Measurements from ENCODE around the gene NOSTRIN.
"Not testable (repeated sequence)": the region's sequence is repeated elsewhere in the genome, so short reads cannot be mapped to it uniquely, and the experiment has no call there.

The NOSTRIN gene

DNA sequence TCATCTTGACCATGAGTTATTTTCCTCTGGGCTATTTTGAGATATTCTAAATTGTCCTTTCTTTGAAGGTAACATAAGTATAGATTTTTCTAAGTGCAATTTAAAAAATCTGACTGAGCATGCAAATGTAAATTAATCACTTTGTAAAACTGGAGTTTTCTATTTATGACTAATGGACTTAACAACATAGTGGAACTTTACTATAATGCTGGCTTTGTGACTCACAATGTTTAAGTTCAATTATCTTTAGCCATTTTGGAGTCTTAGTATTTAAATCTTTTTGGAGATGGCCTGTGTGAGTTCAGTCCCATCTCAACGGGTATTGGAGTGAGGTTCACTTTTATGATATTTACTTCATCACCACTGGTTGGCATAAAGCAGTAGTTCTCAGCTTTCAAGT lies 35.2 kb upstream of the NOSTRIN start:
- TF ChIP-seq, protein P1, sequence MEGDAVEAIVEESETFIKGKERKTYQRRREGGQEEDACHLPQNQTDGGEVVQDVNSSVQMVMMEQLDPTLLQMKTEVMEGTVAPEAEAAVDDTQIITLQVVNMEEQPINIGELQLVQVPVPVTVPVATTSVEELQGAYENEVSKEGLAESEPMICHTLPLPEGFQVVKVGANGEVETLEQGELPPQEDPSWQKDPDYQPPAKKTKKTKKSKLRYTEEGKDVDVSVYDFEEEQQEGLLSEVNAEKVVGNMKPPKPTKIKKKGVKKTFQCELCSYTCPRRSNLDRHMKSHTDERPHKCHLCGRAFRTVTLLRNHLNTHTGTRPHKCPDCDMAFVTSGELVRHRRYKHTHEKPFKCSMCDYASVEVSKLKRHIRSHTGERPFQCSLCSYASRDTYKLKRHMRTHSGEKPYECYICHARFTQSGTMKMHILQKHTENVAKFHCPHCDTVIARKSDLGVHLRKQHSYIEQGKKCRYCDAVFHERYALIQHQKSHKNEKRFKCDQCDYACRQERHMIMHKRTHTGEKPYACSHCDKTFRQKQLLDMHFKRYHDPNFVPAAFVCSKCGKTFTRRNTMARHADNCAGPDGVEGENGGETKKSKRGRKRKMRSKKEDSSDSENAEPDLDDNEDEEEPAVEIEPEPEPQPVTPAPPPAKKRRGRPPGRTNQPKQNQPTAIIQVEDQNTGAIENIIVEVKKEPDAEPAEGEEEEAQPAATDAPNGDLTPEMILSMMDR (IDR thresholded peaks at IDR 0.05; ENCODE audit: low read depth, low read length) = no peak
- DNase-seq (ENCODE audit: extremely low read depth, low read depth) = no peak

DNA sequence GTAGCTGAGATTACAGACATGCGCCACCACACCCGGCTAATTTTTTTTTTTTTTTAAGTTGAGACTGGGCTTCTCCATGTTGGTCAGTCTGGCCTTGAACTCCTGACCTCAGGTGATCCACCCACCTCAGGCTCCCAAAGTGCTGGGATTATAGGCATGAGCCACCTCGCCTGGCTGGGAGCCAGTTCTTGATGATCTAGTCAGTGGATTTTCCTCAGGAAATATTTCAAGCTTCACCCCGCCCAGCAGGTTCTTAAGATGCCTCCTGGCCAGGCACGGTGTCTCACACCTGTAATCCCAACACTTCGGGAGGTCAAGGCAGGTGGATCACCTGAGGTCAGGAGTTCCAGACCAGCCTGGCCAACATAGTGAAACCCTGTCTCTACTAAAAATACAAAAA lies 34.1 kb upstream of the NOSTRIN start:
- DNase-seq (ENCODE audit: extremely low read depth, low read depth) = not testable (repeated sequence)

DNA sequence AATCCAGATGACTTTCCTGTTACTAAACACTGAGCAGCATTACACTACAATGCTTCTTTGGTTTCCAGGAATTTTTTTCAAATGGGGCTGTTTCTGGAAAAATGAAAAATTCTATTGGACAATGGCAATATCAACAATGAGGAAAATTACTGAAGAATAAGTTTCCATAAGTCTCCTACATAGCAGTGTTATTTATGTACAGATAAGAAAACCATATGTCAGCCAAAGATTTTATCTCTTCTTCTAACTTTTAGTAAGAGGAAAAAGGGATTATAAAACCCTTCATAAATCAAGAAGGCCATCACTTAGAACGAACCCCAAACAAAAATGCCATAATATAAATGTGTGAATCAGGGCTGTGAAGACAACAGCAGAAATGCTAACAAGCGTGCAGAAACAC lies 31.6 kb upstream of the NOSTRIN start:
- TF ChIP-seq, protein P1 (IDR thresholded peaks at IDR 0.05; ENCODE audit: low read depth, low read length) = no peak
- DNase-seq (ENCODE audit: extremely low read depth, low read depth) = no peak

DNA sequence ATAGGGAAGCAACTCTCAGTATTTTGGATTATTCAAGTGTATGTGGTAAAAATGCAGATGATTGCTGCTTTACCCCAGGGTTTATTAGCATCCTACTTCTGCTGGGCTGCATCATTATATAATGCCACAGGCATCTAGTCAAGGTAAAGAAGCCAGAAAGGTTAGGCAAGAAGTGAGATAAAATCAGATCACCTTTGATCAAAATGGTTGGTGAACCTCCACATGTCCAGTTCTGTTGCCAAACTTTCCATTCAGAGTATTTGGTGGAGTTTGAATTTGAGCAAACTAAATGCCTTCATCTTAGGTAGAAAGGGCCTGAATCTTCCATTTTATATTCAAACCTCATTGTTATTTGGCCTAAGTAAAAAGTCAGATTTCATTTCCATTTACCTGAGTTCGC lies 29.7 kb upstream of the NOSTRIN start:
- TF ChIP-seq, protein P1 (IDR thresholded peaks at IDR 0.05; ENCODE audit: low read depth, low read length) = no peak
- no peak for DNase-seq (ENCODE audit: extremely low read depth, low read depth)

DNA sequence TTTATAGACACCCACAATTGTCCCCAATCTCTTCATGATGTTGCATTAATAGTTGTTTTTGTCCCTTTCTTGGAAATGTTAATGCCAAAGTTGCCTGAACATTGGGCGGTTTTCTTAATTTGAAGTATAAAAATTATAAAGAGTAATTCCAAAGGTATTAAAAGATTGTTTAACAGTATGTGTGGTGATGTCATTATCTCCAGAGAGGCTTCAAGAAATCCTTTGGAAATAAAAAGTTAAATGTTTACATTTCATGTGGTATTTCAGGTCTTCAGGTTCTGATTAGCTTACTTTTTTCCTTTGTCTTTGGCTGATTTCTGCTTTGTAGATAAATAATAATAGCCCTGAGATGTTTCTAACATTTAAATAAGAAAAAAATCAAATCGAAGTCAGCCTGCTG lies 29.3 kb upstream of the NOSTRIN start:
- TF ChIP-seq, protein P1 (IDR thresholded peaks at IDR 0.05; ENCODE audit: low read depth, low read length) = no peak
- no peak for DNase-seq (ENCODE audit: extremely low read depth, low read depth)

DNA sequence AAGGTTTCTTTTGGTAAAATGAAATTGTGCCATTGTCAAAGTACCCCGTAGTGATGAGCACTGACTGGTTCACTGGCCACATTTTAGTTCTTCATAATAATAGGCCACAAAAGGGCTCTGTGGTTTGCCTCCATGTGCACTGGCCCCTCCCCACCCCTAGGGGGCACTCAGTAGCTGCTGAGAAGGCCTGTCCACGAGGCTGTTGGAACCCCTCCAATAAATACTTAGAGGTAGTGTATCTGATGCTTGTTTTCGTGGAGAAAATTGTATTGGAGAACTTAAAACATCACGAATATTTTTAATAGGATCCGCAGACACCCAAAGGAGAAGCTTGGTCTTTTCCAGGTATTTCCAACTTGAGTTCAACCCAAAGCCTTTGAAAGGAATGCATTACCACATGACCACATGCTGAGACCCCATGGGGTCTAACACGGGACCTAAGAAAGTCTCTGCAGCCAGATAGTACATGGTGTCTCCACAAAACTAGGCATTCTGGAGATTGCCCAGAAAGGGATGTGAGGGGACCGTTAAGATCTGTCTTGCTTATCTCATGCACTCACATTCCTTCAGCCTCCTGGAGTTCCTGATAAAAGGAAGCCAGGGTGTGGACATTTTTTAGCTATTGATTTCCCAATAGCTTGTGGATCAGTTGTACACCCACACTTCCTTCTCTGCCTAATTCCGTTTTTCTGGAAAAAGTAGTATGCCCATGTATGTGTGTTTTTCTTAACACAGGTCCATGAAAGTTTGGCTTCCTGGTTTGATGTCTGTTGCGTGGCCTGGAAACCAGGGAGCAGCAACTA lies 28.5 kb upstream of the NOSTRIN start:
- TF ChIP-seq, protein P1 (IDR thresholded peaks at IDR 0.05; ENCODE audit: low read depth, low read length) = peak; percentile 97
- DNase-seq (ENCODE audit: extremely low read depth, low read depth) = peak; percentile 22

DNA sequence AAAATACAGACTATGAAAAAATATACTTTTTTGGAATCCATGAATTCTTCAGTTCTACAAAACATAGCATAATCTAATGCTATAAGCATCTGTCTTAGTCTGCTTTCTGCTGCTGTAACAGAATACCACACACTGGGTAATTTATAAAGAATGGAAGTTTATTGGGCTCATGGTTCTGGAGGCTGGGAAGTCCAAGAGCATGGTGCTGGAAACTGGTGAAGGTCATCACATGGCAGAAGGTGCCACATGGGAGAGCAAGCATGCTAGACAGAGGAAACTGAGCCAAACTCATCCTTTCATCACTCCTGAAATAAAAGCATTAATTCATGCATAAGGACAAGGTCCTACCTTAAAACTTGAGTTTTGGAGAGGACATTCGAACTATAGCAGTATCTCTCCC lies 26.6 kb upstream of the NOSTRIN start:
- DNase-seq (ENCODE audit: extremely low read depth, low read depth) = no peak
- TF ChIP-seq, protein P1 (IDR thresholded peaks at IDR 0.05; ENCODE audit: low read depth, low read length) = no peak

DNA sequence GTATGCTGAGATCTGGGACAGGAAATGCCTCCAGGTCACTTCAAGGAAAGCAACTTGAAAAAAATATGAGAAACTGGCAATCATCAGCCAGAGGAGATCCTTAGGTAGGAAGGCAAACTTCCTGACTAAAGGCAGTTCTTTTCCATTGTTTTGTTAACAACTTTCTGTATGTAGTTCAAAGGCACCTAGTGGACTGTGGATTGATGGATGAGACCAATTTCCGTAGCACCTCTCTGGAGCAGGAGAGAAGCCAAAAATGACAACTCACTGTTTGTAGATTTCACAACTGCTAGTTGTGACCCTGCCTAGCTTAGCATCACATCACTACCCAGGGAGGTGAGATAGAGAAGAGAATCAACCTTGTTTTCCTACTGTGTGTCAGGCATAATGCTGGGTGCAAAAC lies 21.8 kb upstream of the NOSTRIN start:
- DNase-seq (ENCODE audit: extremely low read depth, low read depth) = no peak
- TF ChIP-seq, protein P1 (IDR thresholded peaks at IDR 0.05; ENCODE audit: low read depth, low read length) = no peak

Measured in AG09319 (cell line).